Stimulated activated CD4-positive, alpha-beta T cell treated with anti-CD3 and anti-CD28 coated beads, TNF-alpha, amount 100 ng/mL, for 48 hours (primary cell): Measurements from ENCODE around the gene MTNR1A.

ENCODE experiments used
- DNase-seq, 3 donors: peaks; one replicate each; pipeline ENCODE4 v3.0.0-alpha.2; 2020; ENCODE audit warnings: low read depth in 3 of 3

The MTNR1A gene

DNA sequence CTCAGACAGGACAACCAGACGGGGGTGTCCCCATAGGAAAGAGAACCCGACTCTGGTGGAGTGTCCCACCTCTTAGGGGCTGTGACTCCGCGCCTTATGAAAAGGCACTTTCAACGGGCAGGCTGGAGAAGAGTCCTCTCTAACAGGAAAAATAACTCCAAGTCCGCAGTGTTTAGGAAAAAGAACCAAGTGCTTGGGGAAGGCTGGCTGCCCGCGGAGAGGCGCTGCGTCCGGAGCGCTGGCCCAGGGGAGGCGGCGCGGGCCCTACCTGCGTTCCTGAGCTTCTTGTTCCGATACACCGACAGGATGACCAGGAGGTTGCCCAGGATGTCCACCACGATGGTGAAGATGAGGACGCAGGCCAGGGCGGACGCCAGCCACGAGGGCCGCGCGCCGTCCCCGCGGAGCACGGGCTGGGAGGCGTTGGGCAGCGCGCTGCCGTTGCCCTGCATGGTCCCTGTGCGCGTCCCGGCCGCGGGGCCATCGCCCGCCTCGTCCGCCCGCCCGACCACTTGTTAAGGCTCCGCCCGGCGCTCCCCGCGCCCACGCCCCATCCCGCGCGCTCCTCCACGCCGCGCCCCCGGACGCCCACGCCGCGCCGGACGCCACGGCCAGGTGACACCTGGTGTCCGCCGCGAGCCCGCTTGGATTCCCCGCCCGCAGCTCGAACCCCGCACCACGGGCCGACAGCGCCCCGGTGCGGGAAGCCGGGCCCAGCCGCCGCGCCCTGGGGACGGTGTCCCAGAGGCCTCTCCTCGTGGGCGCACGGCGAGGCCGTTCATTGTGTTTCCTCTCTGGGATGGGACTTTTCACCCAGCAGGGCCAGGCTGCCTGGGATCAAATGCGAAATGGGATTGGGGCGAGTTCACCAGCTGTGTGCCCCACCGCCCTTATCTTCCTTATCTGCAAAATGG lies at the start of gene MTNR1A:
TSS of gene MTNR1A (minus strand) at position 654 of the 914 bp plus-strand sequence. CDS start at position 452, 202 bp downstream.
- DNase-seq, result no peak

- no peak for DNase-seq
Observed at GRCh38 chr4:186604124-186604807, 48.9 kb upstream of the MTNR1A start.

- DNase-seq, result no peak
Observed at GRCh38 chr4:186602978-186603377, 47.6 kb upstream of the MTNR1A start.

GRCh38 chr4:186599483-186599882 lies 44.1 kb upstream of the MTNR1A start:
- DNase-seq, result no peak

- no peak for DNase-seq
Observed at GRCh38 chr4:186598686-186599085, 43.3 kb upstream of the MTNR1A start.

DNA sequence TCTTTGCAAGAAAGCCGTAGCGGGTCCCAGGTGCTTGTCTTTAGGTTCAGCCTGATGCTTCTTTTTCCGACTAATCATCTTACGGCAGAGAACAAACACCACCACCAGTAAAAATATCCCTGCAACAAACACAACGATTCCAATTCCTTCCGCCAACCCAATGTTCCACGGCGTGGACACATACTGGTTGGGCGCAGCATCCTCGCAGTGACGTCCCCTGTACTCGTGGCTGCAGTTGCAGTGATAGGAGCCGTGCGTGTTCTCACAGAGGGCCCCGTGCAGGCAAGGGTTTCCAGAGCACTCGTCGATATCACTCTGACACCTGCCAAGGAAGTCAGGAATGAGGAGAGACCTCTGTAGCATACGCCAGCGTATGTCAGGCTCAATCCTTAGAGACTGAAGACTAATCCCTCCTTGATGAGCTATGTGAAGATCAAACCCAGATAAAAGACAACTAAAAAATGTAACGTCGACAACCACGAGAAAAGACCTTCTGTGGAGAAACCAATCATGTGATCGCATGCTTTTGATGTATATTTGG lies 41.6 kb upstream of the MTNR1A start:
- no peak for DNase-seq

GRCh38 chr4:186596346-186596745 lies 41.0 kb upstream of the MTNR1A start:
- DNase-seq, result no peak

DNA sequence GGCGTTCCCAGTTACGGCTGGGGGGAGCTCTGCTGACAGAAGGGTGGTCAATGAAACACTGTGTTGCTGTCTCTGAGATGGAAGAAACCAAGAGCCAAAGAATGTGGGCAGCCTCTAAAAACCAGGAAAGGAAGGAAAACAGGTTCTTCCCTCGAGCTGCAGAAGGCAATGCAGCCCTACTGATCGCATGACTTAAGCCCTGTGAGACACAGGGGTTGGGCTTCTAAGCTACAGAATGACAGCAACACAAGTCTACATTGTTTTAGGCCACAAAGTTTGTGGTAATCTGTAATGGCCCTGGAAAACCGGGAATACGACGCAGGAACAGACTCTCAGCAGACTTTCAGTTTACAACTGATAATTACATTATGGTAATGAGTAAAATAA lies 38.2 kb upstream of the MTNR1A start:
- no peak for DNase-seq

GRCh38 chr4:186592966-186593586 lies 37.7 kb upstream of the MTNR1A start:
- no peak for DNase-seq

DNA sequence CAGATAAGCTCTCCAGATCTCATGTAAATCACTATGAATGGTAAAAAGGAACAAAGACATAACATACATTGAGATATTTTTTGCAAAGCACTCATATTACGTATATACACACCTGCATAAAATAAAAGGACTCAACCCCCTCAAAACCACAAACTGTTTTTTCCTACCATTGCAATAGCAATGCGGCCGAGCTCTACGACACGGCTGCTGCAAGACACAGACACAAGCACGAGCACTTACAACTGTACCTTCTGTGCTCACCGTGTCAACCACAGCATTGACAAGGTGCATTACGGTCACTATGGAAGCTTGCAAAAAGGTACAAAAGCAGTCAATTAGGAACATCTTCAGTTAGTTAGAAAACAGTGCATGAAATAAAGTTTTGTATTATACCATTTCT lies 37.1 kb upstream of the MTNR1A start:
- no peak for DNase-seq

- no peak for DNase-seq
Observed at GRCh38 chr4:186591651-186592050, 36.3 kb upstream of the MTNR1A start.

GRCh38 chr4:186588503-186588902 lies 33.1 kb upstream of the MTNR1A start:
- DNase-seq, result no peak

DNA sequence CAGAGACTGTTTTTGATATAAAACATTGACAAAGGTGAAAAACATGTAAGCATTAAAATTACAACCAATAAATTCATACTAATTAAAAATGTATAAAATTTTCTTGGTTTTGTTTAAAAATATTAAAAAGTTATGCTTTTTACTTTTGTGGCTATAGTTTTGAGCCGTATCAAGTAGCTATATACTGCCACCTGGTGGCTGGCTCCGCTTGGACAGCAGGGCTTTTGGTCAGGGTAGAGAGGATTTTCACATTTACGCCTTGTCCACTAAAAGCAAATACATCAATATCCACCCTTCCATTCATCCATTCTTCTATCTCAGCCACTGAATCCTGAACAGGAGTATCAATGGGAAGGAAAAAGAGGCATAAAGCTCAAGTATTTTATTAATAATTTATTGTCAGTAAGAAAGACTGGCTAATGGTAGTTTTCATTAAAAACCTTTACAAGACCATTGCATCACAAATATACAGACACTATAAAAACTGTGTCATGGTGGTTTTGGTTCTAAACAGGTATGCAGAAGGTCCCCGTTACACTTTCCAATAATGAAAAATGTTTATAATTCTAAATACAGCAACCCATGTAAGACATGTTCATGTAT lies 32.1 kb upstream of the MTNR1A start:
- DNase-seq, result peak; percentile 12 to 40 (median 40)

GRCh38 chr4:186586205-186586604 lies 30.8 kb upstream of the MTNR1A start:
- no peak for DNase-seq

DNA sequence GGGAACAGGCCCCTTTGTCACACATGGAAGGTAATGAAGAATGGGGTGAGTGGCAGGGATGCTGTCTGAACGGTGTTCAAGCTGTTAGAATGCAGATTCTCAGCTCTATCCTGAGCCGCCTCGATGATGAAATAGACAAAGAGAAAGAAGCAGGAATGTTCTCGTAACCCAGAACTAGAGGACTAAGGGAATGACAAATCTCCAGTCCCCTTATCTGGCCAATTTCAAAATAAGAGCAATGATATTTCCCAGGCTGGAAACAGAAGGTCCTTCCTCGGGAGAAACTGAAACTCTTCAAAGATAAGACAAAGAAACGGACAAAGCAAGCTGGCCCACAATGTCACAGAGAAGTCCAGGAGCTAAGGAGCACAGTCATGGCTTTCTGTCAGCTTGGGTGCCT lies 29.5 kb upstream of the MTNR1A start:
- no peak for DNase-seq

- no peak for DNase-seq
Observed at GRCh38 chr4:186581421-186581820, 26.1 kb upstream of the MTNR1A start.

GRCh38 chr4:186580669-186581068 lies 25.3 kb upstream of the MTNR1A start:
- DNase-seq, result no peak

DNA sequence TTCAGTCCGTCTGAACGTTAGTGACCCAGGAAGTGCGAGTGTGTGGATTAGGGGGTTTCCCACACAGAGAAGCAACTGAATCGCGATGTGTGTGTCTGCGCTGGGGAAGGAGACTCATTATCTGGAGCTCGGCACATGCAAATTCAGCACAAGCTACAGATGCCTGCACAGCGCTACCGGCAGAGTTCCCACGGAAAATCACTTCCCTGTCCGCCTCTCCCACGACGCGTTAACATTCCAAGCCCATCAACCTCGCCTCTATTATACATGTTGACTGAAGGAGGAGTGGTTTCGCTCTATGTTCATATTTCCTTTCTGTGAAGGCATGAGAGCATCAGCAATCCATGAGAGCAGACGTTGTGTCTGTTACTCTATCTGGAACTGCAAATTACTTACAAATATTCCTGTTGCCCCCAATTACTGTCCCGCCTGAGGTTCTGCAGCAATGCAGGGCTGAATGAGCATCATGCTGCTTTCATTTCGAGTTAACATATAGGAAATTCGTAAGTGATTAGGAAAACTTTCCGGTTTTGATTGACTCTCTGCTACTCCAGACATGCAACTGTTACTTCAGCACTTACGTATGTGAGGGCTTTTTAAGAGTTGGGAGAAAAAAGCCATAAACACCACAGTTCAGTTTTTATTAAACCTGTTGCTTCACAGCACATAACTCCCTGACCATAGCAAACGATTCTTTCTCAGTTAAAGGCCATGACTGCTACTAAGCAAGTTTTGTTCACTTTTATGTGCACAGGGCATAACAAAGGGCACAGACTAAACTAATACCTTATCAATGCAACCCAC lies 15.0 kb upstream of the MTNR1A start:
- DNase-seq, result no peak

- no peak for DNase-seq
Observed at GRCh38 chr4:186569533-186570192, 14.3 kb upstream of the MTNR1A start.

GRCh38 chr4:186566068-186566467 lies 10.7 kb upstream of the MTNR1A start:
- no peak for DNase-seq

DNA sequence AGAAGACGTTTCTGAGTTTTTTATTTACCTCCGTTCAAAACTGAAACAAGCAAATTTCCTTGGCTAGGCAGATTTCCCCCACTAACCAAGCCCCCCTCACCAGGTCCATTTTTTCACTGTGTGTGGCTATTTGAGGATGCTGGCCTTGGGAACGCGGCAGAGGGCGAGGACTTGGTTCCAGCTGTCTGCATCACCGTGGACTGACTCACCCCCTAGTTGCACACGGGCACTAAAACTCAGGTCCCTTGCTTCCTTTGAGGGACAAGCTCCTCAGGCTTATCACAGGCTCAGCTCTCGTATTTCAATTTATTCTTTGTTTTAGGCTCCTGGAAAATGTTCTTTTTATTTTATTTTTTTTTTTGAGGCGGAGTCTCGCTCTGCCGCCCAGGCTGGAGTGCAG lies 8.4 kb upstream of the MTNR1A start:
- no peak for DNase-seq
